ENCODE data around the gene CDC37L1.

GRCh38 chr9:4665357-4665756 lies 14.0 kb upstream of the CDC37L1 start:
- TF ChIP-seq CTCF (IDR thresholded peaks at IDR 0.05) (no peak), POLR2A (IDR thresholded peaks at IDR 0.05) (no peak)

Data from testis (tissue), 2 donors.